ENCODE data around the gene QSOX2. TPM values are rescaled to one million over a fixed set of nuclear protein-coding genes. Genes with fewer than 3 reads are reported as not detected.

The QSOX2 gene
- total RNA-seq, 1 experiment from 2014 or later = 34.5 TPM

Other genes starting within 250 kb of the QSOX2 start
- 32.6 and 38.1 TPM in 2 replicates for gene NACC2, start 150.5 kb downstream of the QSOX2 start, total RNA-seq (2014; rRNA removed; shearing (Covaris generic))
- 93.4 and 109 TPM in 2 replicates for gene TMEM250, start 126.9 kb downstream of the QSOX2 start, total RNA-seq (2014; rRNA removed; shearing (Covaris generic))
- not detected in 2 replicates for gene LHX3, start 40.7 kb downstream of the QSOX2 start, total RNA-seq (2014; rRNA removed; shearing (Covaris generic))
- 2.5 TPM in 2 replicates for gene CCDC187, start 58.3 kb upstream of the QSOX2 start, total RNA-seq (2014; rRNA removed; shearing (Covaris generic))
- 1.4 TPM in 2 replicates for gene GPSM1, start 81.7 kb upstream of the QSOX2 start, total RNA-seq (2014; rRNA removed; shearing (Covaris generic))
- 78.9 and 82.3 TPM in 2 replicates for gene DNLZ, start 117.9 kb upstream of the QSOX2 start, total RNA-seq (2014; rRNA removed; shearing (Covaris generic))
- 98.9 and 116 TPM in 2 replicates for gene CARD9, start 127.9 kb upstream of the QSOX2 start, total RNA-seq (2014; rRNA removed; shearing (Covaris generic))
- gene SNAPC4, start 154.4 kb upstream of the QSOX2 start, total RNA-seq (2014; rRNA removed; shearing (Covaris generic)) = 19.0 and 21.0 TPM in 2 replicates
- 178 and 196 TPM in 2 replicates for gene ENTR1, start 164.8 kb upstream of the QSOX2 start, total RNA-seq (2014; rRNA removed; shearing (Covaris generic))
- gene PMPCA, start 164.8 kb upstream of the QSOX2 start, total RNA-seq (2014; rRNA removed; shearing (Covaris generic)) = 147 and 152 TPM in 2 replicates
- gene INPP5E, start 194.0 kb upstream of the QSOX2 start, total RNA-seq (2014; rRNA removed; shearing (Covaris generic)) = 15.9 and 16.4 TPM in 2 replicates
- 37.9 and 43.5 TPM in 2 replicates for gene SEC16A, start 237.2 kb upstream of the QSOX2 start, total RNA-seq (2014; rRNA removed; shearing (Covaris generic))

All from HT-29 (cell line).